H9 (cell line): ENCODE results near the gene CADM1. TPM values are rescaled to one million over a fixed set of nuclear protein-coding genes. Genes with fewer than 3 reads are reported as not detected.

ENCODE experiments used
- DNase-seq: peaks from one replicate; pipeline ENCODE4 v3.0.0-alpha.2; 2017
- H2AFZ ChIP-seq: one replicate; pipeline ENCODE4 v1.6.1; 2013; ENCODE audit warnings: mild to moderate bottlenecking, low read length, control low read depth, moderate library complexity
- H2AK5ac ChIP-seq: 2 replicates; pipeline ENCODE4 v1.6.1; 2013; ENCODE audit warnings: low read length, control low read depth, mixed read lengths; ENCODE audit not compliant: insufficient read length
- H2BK120ac ChIP-seq: one replicate; pipeline ENCODE4 v1.6.1; 2013; ENCODE audit warnings: low read depth, mild to moderate bottlenecking, low read length, control low read depth, inconsistent platforms; ENCODE audit not compliant: poor library complexity, severe bottlenecking
- H2BK12ac ChIP-seq: 2 replicates; pipeline ENCODE4 v1.6.1; 2013; ENCODE audit warnings: low read length, control low read depth, mixed read lengths, low read depth; ENCODE audit not compliant: insufficient read length
- H2BK15ac ChIP-seq: 2 replicates; pipeline ENCODE4 v1.6.1; 2013; ENCODE audit warnings: low read depth, low read length, control low read depth
- H2BK20ac ChIP-seq: one replicate; pipeline ENCODE4 v1.6.1; 2013; ENCODE audit warnings: low read depth, mild to moderate bottlenecking, low read length, control low read depth, inconsistent platforms; ENCODE audit not compliant: poor library complexity, severe bottlenecking
- H2BK5ac ChIP-seq: 2 replicates; pipeline ENCODE4 v1.6.1; 2013; ENCODE audit warnings: low read length, control low read depth, mixed read lengths; ENCODE audit not compliant: insufficient read length
- H3K14ac ChIP-seq: 2 replicates; pipeline ENCODE4 v1.6.1; 2013; ENCODE audit warnings: low read length, control low read depth; ENCODE audit not compliant: insufficient read depth
- H3K18ac ChIP-seq: 2 replicates; pipeline ENCODE4 v1.6.1; 2013; ENCODE audit warnings: low read depth, mild to moderate bottlenecking, mixed read lengths, low read length, control low read depth; ENCODE audit not compliant: insufficient read length
- H3K23ac ChIP-seq: 2 replicates; pipeline ENCODE4 v1.6.1; 2013; ENCODE audit warnings: low read length, control low read depth, mixed read lengths, low read depth; ENCODE audit not compliant: insufficient read length
- H3K23me2 ChIP-seq: 2 replicates; pipeline ENCODE4 v1.6.1; 2013; ENCODE audit warnings: low read depth, mild to moderate bottlenecking, mixed read lengths, low read length, control low read depth; ENCODE audit not compliant: insufficient read length, poor library complexity, severe bottlenecking
- H3K27ac ChIP-seq: 2 replicates; pipeline ENCODE4 v1.5.1; 2013; ENCODE audit warnings: low read length, control low read depth, mixed read lengths, low read depth; ENCODE audit not compliant: insufficient read length
- H3K27me3 ChIP-seq: 2 replicates; pipeline ENCODE4 v1.6.1; 2013; ENCODE audit warnings: low read length, control low read depth, inconsistent platforms; ENCODE audit not compliant: insufficient read depth
- H3K4ac ChIP-seq: 2 replicates; pipeline ENCODE4 v1.6.1; 2013; ENCODE audit warnings: low read depth, mild to moderate bottlenecking, control low read depth, inconsistent platforms, low read length, moderate library complexity
- H3K4me1 ChIP-seq: 2 replicates; pipeline ENCODE4 v1.6.1; 2013; ENCODE audit warnings: low read length, control low read depth, inconsistent platforms; ENCODE audit not compliant: insufficient read depth
- H3K4me2 ChIP-seq: 2 replicates; pipeline ENCODE4 v1.6.1; 2013; ENCODE audit warnings: low read length, control low read depth, mixed read lengths; ENCODE audit not compliant: insufficient read length, insufficient read depth
- H3K56ac ChIP-seq: 2 replicates; pipeline ENCODE4 v1.6.1; 2013; ENCODE audit warnings: low read depth, mild to moderate bottlenecking, mixed read lengths, low read length, control low read depth; ENCODE audit not compliant: insufficient read length
- H3K79me1 ChIP-seq: 2 replicates; pipeline ENCODE4 v1.6.1; 2013; ENCODE audit warnings: low read depth, mild to moderate bottlenecking, moderate library complexity, low read length, control low read depth, inconsistent platforms; ENCODE audit not compliant: insufficient read depth, poor library complexity, severe bottlenecking
- H3K79me2 ChIP-seq: 2 replicates; pipeline ENCODE4 v1.6.1; 2013; ENCODE audit warnings: low read length, control low read depth, inconsistent platforms; ENCODE audit not compliant: insufficient read depth
- H3K9ac ChIP-seq: 2 replicates; pipeline ENCODE4 v1.6.1; 2013; ENCODE audit warnings: low read length, control low read depth, mixed read lengths; ENCODE audit not compliant: insufficient read length; ENCODE audit errors: extremely low read depth
- H3K9me3 ChIP-seq: one replicate; pipeline ENCODE4 v1.6.1; 2013; ENCODE audit warnings: low read depth, low read length, inconsistent platforms; ENCODE audit not compliant: control insufficient read depth
- H3T11ph ChIP-seq: one replicate; pipeline ENCODE4 v1.6.1; 2013; ENCODE audit warnings: mild to moderate bottlenecking, low read length, control low read depth, inconsistent platforms
- H4K20me1 ChIP-seq: one replicate; pipeline ENCODE4 v1.6.1; 2013; ENCODE audit not compliant: control insufficient read depth, insufficient read length, insufficient read depth
- H4K5ac ChIP-seq: 2 replicates; pipeline ENCODE4 v1.6.1; 2013; ENCODE audit warnings: low read depth, mild to moderate bottlenecking, mixed read lengths, low read length, control low read depth; ENCODE audit not compliant: insufficient read length
- H4K8ac ChIP-seq: replicated peaks from 2 replicates; pipeline ENCODE4 v1.6.1; 2013; ENCODE audit warnings: low read length, control low read depth, mixed read lengths, low read depth; ENCODE audit not compliant: insufficient read length
- H4K91ac ChIP-seq: 2 replicates; pipeline ENCODE4 v1.6.1; 2013; ENCODE audit warnings: low read depth, mild to moderate bottlenecking, moderate library complexity, mixed read lengths, low read length, control low read depth; ENCODE audit not compliant: insufficient read length
- H3K27ac Mint-ChIP-seq, 3 experiments: 2 replicates in 2 of 3; 3 replicates in 1 of 3; pipeline ENCODE4 v1.8.0; 2020 to 2021; ENCODE audit warnings: mixed read lengths in 3 of 3, mild to moderate bottlenecking in 1 of 3, moderate library complexity in 1 of 3
- H3K27me3 Mint-ChIP-seq: 2 replicates; pipeline ENCODE4 v1.8.0; 2021; ENCODE audit warnings: low read depth, mild to moderate bottlenecking, moderate library complexity, mixed read lengths
- H3K36me3 Mint-ChIP-seq, 3 experiments: 2 replicates in 2 of 3; 3 replicates in 1 of 3; pipeline ENCODE4 v1.8.0; 2020 to 2021; ENCODE audit warnings: low read depth in 3 of 3, mixed read lengths in 3 of 3; ENCODE audit not compliant: insufficient read depth in 1 of 3
- H3K4me1 Mint-ChIP-seq, 2 experiments: 2 replicates each; pipeline ENCODE4 v1.8.0; 2020; ENCODE audit warnings: mixed read lengths in 2 of 2
- H3K4me3 Mint-ChIP-seq, 2 experiments: 2 replicates in 1 of 2; 3 replicates in 1 of 2; pipeline ENCODE4 v1.8.0; 2020 to 2021; ENCODE audit warnings: mild to moderate bottlenecking in 2 of 2, mixed read lengths in 2 of 2, moderate library complexity in 1 of 2
- H3K9me3 Mint-ChIP-seq, 2 experiments: 2 replicates in 1 of 2; 3 replicates in 1 of 2; pipeline ENCODE4 v1.8.0; 2020; ENCODE audit warnings: mild to moderate bottlenecking in 2 of 2, mixed read lengths in 2 of 2, moderate library complexity in 1 of 2
- WGBS: extraction: QIAGEN DNeasy Blood & Tissue Kit; methylation state at CpG from one replicate; pipeline ENCODE4 v1.1.7; 2013; ENCODE audit warnings: missing lambda C conversion rate, low lambda C conversion rate, mixed read lengths; ENCODE audit not compliant: insufficient read length; ENCODE audit errors: extremely low coverage; 5-methylcytosine and 5-hydroxymethylcytosine counted together
- total RNA-seq: library from RNA; stranded (reverse); gene quantifications from 2 replicates; pipeline ENCODE4 v1.2.1, GENCODE V29; 2021
- TF ChIP-seq, protein P1 (sequence below): fragments of 200-600 bp; sonication (generic); conservative IDR thresholded peaks from 3 replicates; pipeline ENCODE4 v1.8.0; 2021; ENCODE audit warnings: antibody characterized with exemption, mild to moderate bottlenecking

The CADM1 gene
- total RNA-seq, 1 experiment from 2014 or later = 11.9 TPM

DNA sequence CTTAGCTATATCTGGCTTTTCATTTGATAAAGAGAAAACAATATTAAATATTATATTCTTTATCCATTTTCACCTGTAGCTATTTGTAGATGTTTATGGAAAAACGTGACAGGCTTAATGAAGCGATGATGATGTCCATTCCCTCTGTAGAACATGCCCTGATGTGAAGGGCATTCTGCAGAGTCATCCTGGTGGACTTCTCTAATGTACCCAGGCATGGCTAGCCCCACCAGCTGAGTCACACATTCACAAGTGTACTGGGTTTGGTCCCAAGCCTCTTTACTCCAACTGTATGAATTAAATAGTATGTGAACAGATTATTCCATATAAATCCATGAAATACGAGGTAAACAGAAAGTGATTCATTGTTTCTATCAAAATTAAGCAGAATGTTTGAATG is 139.3 kb downstream of the CADM1 start:
- H3K79me2 ChIP-seq = no peaks in the 10 kb centered on the region
- H2BK20ac ChIP-seq = no peak overlapping the region
- no peak overlapping the region for H3K27ac Mint-ChIP-seq
- H3K9me3 Mint-ChIP-seq = no peaks in the 10 kb centered on the region
- H3K4me3 Mint-ChIP-seq = no peak overlapping the region
- no peaks in the 10 kb centered on the region for H4K20me1 ChIP-seq
- WGBS = no CpG with 5 or more reads among the region's 3 CpGs
- no peak for DNase-seq
- no peak overlapping the region for H2BK120ac ChIP-seq
- no peaks in the 10 kb centered on the region for H3K79me1 ChIP-seq
- no peak overlapping the region for H3K14ac ChIP-seq
- no peaks in the 10 kb centered on the region for H3K23me2 ChIP-seq
- no peak overlapping the region for H3K4me2 ChIP-seq
- no peak overlapping the region for H4K5ac ChIP-seq
- H3K36me3 Mint-ChIP-seq = no peaks in the 10 kb centered on the region
- H4K8ac ChIP-seq = no peak overlapping the region
- H2BK5ac ChIP-seq = no peak overlapping the region
- no peak overlapping the region for H3K56ac ChIP-seq
- no peak overlapping the region for H3K27ac ChIP-seq
- H3K27me3 ChIP-seq = no peaks in the 10 kb centered on the region
- H2AFZ ChIP-seq = no peak overlapping the region
- H3K4ac ChIP-seq = no peak overlapping the region
- H4K91ac ChIP-seq = no peak overlapping the region
- no peak overlapping the region for H3T11ph ChIP-seq
- no peaks in the 10 kb centered on the region for H3K4me1 ChIP-seq
- H3K27me3 Mint-ChIP-seq = peaks cover 2% of the 10 kb centered on the region; the same call in 1 of the 2 replicates
- H2AK5ac ChIP-seq = no peak overlapping the region
- H3K9ac ChIP-seq = no peak overlapping the region
- TF ChIP-seq, protein P1, sequence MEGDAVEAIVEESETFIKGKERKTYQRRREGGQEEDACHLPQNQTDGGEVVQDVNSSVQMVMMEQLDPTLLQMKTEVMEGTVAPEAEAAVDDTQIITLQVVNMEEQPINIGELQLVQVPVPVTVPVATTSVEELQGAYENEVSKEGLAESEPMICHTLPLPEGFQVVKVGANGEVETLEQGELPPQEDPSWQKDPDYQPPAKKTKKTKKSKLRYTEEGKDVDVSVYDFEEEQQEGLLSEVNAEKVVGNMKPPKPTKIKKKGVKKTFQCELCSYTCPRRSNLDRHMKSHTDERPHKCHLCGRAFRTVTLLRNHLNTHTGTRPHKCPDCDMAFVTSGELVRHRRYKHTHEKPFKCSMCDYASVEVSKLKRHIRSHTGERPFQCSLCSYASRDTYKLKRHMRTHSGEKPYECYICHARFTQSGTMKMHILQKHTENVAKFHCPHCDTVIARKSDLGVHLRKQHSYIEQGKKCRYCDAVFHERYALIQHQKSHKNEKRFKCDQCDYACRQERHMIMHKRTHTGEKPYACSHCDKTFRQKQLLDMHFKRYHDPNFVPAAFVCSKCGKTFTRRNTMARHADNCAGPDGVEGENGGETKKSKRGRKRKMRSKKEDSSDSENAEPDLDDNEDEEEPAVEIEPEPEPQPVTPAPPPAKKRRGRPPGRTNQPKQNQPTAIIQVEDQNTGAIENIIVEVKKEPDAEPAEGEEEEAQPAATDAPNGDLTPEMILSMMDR = no peak
- H2BK12ac ChIP-seq = no peak overlapping the region
- no peak overlapping the region for H3K18ac ChIP-seq
- H3K4me1 Mint-ChIP-seq = peaks cover 6 to 16% of the 10 kb centered on the region in 2 experiments
- no peak overlapping the region for H2BK15ac ChIP-seq
- H3K9me3 ChIP-seq = no peaks in the 10 kb centered on the region
- H3K23ac ChIP-seq = no peak overlapping the region
